Activated CD4-positive, alpha-beta memory T cell treated with anti-CD3 and anti-CD28 coated beads for 36 hours (primary cell): Measurements from ENCODE around the gene APEH. TPM values are rescaled to one million over a fixed set of nuclear protein-coding genes. Genes with fewer than 3 reads are reported as not detected.

ENCODE experiments used
- CTCF ChIA-PET: fragments of 350-600 bp; sonication (Branson Sonifier 250); formaldehyde crosslinking; loops from one replicate; lab custom pipeline; 2021; ENCODE audit warnings: antibody characterized with exemption, inconsistent platforms; lab: Charles Lee
- POLR2A ChIA-PET: fragments of 350-600 bp; sonication (Branson Sonifier 250); formaldehyde crosslinking; loops from one replicate; lab custom pipeline; 2021; ENCODE audit warnings: antibody characterized with exemption; lab: Charles Lee
- DNase-seq: peaks from one replicate; pipeline ENCODE4 v3.0.0-alpha.2; 2020
- H3K27ac Mint-ChIP-seq: one replicate; pipeline ENCODE4 v1.8.0; 2021; ENCODE audit warnings: mixed read lengths
- H3K27me3 Mint-ChIP-seq: one replicate; pipeline ENCODE4 v1.8.0; 2021; ENCODE audit warnings: mixed read lengths
- H3K36me3 Mint-ChIP-seq: one replicate; pipeline ENCODE4 v1.8.0; 2021; ENCODE audit warnings: mixed read lengths
- H3K4me1 Mint-ChIP-seq: one replicate; pipeline ENCODE4 v1.8.0; 2021; ENCODE audit warnings: low read depth, mixed read lengths
- H3K4me3 Mint-ChIP-seq: one replicate; pipeline ENCODE4 v1.8.0; 2021; ENCODE audit warnings: mild to moderate bottlenecking, mixed read lengths
- H3K9me3 Mint-ChIP-seq: one replicate; pipeline ENCODE4 v1.8.0; 2021; ENCODE audit warnings: mixed read lengths
- intact Hi-C: fragments of 100-400 bp; cut with micrococcal nuclease; formaldehyde crosslinking; loops from one replicate; pipeline ENCODE4 v1.15.1; 2023
- total RNA-seq, 2 experiments: library from RNA; stranded (reverse); gene quantifications; one replicate each; pipeline ENCODE4 v1.2.3, GENCODE V29; 2021

Gene APEH
- total RNA-seq, 2 experiments from 2014 or later = 141 to 143 TPM

DNA sequence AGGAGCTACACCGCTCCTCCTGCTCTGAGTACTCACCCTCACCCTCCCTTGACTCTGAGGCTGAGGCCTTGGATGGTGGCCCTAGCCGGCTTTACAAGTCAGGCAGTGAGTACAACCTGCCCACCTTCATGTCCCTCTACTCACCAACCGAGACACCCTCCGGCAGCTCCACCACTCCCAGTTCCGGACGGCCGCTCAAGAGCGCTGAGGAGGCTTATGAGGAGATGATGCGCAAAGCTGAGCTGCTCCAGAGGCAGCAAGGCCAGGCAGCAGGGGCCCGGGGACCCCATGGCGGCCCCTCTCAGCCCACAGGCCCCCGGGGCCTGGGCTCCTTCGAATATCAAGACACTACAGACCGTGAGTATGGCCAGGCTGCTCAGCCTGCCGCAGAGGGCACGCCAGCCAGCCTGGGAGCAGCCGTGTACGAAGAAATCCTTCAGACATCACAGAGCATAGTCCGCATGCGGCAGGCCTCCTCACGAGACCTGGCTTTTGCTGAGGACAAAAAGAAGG lies 21.2 kb upstream of the APEH start:
- Mint-ChIP-seq H3K36me3 (no peaks in the 10 kb centered on the region), H3K4me3 (no peak overlapping the region), H3K4me1 (no peaks in the 10 kb centered on the region), H3K27me3 (no peaks in the 10 kb centered on the region), H3K9me3 (no peaks in the 10 kb centered on the region), H3K27ac (no peak overlapping the region)
- intact Hi-C loops = no loop called here
- no peak for DNase-seq
- POLR2A ChIA-PET = no interaction called here
- CTCF ChIA-PET = interaction anchor here (0.9 kb wide), 1 partner anchor 113 kb away, joined by 4 read pairs; no protein-coding TSS in a partner anchor

DNA sequence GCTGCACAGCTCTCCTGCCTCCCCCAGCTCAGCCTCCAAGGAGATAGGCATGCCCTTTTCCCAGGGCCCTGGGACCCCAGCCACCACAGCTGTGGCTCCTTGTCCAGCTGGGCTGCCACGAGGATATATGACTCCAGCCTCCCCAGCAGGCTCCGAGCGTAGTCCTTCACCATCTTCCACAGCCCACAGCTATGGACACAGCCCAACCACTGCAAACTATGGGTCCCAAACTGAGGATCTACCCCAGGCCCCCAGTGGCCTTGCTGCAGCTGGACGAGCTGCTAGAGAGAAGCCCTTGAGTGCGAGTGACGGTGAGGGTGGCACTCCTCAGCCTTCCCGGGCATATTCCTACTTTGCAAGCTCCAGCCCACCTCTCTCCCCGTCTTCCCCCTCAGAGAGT lies 20.5 kb upstream of the APEH start:
- intact Hi-C loops = no loop called here
- POLR2A ChIA-PET = no interaction called here
- Mint-ChIP-seq H3K9me3 (no peaks in the 10 kb centered on the region), H3K4me1 (no peaks in the 10 kb centered on the region), H3K27ac (no peak overlapping the region), H3K4me3 (no peak overlapping the region), H3K36me3 (no peaks in the 10 kb centered on the region), H3K27me3 (no peaks in the 10 kb centered on the region)
- DNase-seq = no peak
- CTCF ChIA-PET = no interaction called here

DNA sequence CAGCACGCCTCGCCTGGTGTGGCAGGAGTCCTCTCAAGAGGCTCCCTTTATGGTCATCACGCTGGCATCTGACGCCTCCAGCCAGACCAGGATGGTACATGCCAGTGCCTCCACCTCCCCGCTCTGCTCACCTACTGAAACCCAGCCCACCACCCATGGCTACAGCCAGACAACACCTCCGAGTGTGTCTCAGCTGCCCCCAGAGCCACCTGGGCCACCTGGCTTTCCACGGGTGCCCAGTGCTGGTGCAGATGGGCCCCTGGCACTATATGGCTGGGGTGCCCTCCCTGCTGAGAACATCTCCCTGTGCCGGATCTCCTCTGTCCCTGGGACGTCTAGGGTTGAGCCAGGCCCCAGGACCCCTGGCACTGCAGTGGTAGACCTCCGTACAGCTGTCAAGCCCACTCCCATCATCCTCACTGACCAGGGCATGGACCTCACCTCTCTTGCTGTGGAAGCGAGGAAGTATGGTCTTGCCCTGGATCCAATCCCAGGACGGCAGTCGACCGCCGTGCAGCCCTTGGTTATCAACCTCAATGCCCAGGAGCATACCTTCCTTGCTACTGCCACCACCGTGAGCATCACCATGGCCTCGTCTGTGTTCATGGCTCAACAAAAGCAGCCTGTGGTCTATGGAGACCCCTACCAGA lies 19.9 kb upstream of the APEH start:
- Mint-ChIP-seq H3K36me3 (no peaks in the 10 kb centered on the region), H3K9me3 (no peaks in the 10 kb centered on the region), H3K4me1 (no peaks in the 10 kb centered on the region), H3K4me3 (no peak overlapping the region), H3K27ac (no peak overlapping the region), H3K27me3 (no peaks in the 10 kb centered on the region)
- no peak for DNase-seq
- CTCF ChIA-PET = interaction anchor here (0.6 to 1.1 kb wide), 3 partner anchors 9 to 488 kb away, joined by 3 read pairs; no protein-coding TSS in a partner anchor
- POLR2A ChIA-PET = no interaction called here
- intact Hi-C loops = no loop called here

- H3K4me3 Mint-ChIP-seq = no peak overlapping the region
- no peak for DNase-seq
- intact Hi-C loops = no loop called here
- H3K27me3 Mint-ChIP-seq = no peaks in the 10 kb centered on the region
- H3K36me3 Mint-ChIP-seq = no peaks in the 10 kb centered on the region
- H3K27ac Mint-ChIP-seq = no peak overlapping the region
- no peaks in the 10 kb centered on the region for H3K4me1 Mint-ChIP-seq
- ChIA-PET POLR2A (no interaction called here), CTCF (interaction anchor here (1.0 to 1.1 kb wide), 2 partner anchors 9 to 115 kb away, joined by 3 read pairs; no protein-coding TSS in a partner anchor)
- H3K9me3 Mint-ChIP-seq = no peaks in the 10 kb centered on the region
Observed at GRCh38 chr3:49654955-49655556, 19.1 kb upstream of the APEH start.

GRCh38 chr3:49655731-49656285 lies 18.3 kb upstream of the APEH start:
- no peak overlapping the region for H3K4me3 Mint-ChIP-seq
- H3K36me3 Mint-ChIP-seq = no peaks in the 10 kb centered on the region
- ChIA-PET POLR2A (no interaction called here), CTCF (interaction anchor here (1.0 to 2.1 kb wide), 2 partner anchors 113 to 116 kb away, joined by 3 to 12 read pairs; no protein-coding TSS in a partner anchor)
- no peak overlapping the region for H3K27ac Mint-ChIP-seq
- no peaks in the 10 kb centered on the region for H3K27me3 Mint-ChIP-seq
- intact Hi-C loops = no loop called here
- H3K9me3 Mint-ChIP-seq = no peaks in the 10 kb centered on the region
- H3K4me1 Mint-ChIP-seq = no peaks in the 10 kb centered on the region
- DNase-seq = no peak

DNA sequence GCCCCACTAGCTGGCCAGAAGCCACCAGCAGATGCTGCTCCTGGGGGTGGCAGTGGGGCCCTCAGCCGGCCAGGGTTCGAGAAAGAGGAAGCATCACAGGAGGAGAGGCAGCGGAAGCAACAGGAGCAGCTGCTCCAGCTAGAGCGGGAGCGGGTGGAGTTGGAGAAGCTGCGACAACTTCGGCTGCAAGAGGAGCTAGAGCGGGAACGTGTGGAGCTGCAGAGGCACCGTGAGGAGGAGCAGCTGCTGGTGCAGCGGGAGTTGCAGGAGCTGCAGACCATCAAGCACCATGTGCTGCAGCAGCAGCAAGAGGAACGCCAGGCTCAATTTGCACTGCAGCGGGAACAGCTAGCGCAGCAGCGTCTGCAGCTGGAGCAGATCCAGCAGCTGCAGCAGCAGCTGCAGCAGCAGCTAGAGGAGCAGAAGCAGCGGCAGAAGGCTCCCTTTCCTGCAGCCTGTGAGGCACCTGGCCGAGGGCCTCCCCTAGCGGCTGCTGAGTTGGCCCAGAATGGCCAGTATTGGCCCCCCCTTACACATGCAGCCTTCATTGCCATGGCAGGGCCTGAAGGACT lies 17.5 kb upstream of the APEH start:
- CTCF ChIA-PET = interaction anchor here (1.0 to 2.1 kb wide), 2 partner anchors 114 to 117 kb away, joined by 3 to 12 read pairs; no protein-coding TSS in a partner anchor
- Mint-ChIP-seq H3K36me3 (no peaks in the 10 kb centered on the region), H3K9me3 (no peaks in the 10 kb centered on the region), H3K4me3 (no peak overlapping the region), H3K27ac (no peak overlapping the region), H3K4me1 (no peaks in the 10 kb centered on the region), H3K27me3 (no peaks in the 10 kb centered on the region)
- POLR2A ChIA-PET = no interaction called here
- intact Hi-C loops = no loop called here
- no peak for DNase-seq

DNA sequence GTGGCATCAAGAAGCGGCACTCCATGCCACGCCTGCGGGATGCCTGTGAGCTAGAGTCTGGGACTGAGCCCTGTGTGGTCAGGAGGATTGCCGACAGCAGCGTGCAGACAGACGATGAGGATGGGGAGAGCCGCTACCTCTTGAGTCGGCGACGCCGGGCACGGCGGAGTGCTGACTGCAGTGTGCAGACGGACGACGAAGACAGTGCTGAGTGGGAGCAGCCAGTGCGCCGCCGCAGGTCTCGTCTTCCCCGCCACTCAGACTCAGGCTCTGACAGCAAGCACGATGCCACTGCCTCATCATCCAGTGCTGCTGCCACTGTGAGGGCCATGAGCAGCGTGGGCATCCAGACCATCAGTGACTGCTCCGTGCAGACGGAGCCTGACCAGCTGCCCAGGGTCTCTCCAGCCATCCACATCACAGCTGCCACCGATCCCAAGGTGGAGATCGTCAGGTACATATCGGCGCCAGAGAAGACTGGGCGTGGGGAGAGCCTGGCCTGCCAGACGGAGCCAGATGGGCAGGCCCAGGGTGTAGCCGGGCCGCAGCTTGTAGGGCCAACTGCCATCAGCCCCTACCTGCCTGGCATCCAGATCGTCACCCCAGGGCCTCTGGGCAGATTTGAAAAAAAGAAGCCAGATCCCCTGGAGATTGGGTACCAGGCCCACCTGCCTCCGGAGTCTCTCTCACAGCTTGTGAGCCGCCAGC lies 16.8 kb upstream of the APEH start:
- Mint-ChIP-seq H3K27ac (no peak overlapping the region), H3K4me1 (no peaks in the 10 kb centered on the region), H3K27me3 (no peaks in the 10 kb centered on the region), H3K9me3 (no peaks in the 10 kb centered on the region), H3K4me3 (no peak overlapping the region), H3K36me3 (no peaks in the 10 kb centered on the region)
- CTCF ChIA-PET = interaction anchor here (2.1 kb wide), 1 partner anchor 117 kb away, joined by 12 read pairs; no protein-coding TSS in a partner anchor
- intact Hi-C loops = no loop called here
- DNase-seq = no peak
- POLR2A ChIA-PET = no interaction called here

DNA sequence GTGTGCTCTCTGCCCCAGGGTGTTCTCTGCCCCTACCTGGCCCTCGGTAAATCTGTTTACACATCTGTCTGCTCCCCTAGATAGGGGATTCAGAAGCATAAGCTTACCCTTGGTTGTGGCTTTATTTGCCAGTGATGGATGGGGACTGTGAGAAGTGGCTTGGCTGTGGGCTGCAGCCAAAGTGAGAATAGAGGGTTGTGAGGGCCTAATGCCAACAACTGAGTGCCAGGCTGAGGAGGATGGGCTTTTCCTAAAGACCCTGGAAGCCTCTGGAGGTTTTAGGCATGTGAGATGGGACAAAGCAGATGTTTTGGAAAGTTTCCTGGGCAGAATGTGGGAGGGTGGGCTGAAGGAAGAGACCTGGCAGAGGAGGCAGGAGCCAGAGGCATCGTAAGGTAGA lies 15.4 kb upstream of the APEH start:
- no peak for DNase-seq
- ChIA-PET CTCF (no interaction called here), POLR2A (no interaction called here)
- H3K27ac Mint-ChIP-seq = no peak overlapping the region
- H3K4me1 Mint-ChIP-seq = no peaks in the 10 kb centered on the region
- H3K36me3 Mint-ChIP-seq = no peaks in the 10 kb centered on the region
- H3K4me3 Mint-ChIP-seq = no peak overlapping the region
- intact Hi-C loops = no loop called here
- no peaks in the 10 kb centered on the region for H3K27me3 Mint-ChIP-seq
- H3K9me3 Mint-ChIP-seq = no peaks in the 10 kb centered on the region

DNA sequence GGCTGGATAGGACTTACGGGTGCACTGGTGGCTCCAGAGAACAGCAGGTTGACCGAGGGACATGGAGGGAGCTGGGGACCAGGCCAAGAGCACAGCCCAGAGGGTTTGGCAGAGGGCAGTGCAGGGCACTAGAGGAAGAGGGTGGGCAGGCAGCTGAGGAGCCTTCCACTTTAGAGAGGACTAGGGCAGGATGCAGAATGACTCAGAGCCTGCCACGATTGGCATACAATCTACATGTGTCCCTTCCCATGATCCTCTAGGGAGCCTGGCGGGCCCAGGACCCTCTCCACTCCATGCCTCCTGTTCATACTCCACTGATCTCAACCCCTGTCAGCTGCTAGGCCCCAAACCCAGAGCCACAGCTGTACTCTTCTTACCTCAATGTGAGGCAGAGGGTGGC lies 14.4 kb upstream of the APEH start:
- Mint-ChIP-seq H3K36me3 (no peaks in the 10 kb centered on the region), H3K4me1 (no peaks in the 10 kb centered on the region), H3K4me3 (no peak overlapping the region), H3K9me3 (no peaks in the 10 kb centered on the region), H3K27ac (no peak overlapping the region), H3K27me3 (no peaks in the 10 kb centered on the region)
- DNase-seq = no peak
- ChIA-PET POLR2A (no interaction called here), CTCF (interaction anchor here (1.4 kb wide), 1 partner anchor 120 kb away, joined by 4 read pairs; no protein-coding TSS in a partner anchor)
- intact Hi-C loops = no loop called here

GRCh38 chr3:49661281-49661680 lies 12.9 kb upstream of the APEH start:
- Mint-ChIP-seq H3K4me3 (no peak overlapping the region), H3K36me3 (no peaks in the 10 kb centered on the region), H3K27ac (no peak overlapping the region), H3K27me3 (no peaks in the 10 kb centered on the region), H3K4me1 (no peaks in the 10 kb centered on the region), H3K9me3 (no peaks in the 10 kb centered on the region)
- DNase-seq = no peak
- ChIA-PET CTCF (no interaction called here), POLR2A (no interaction called here)
- intact Hi-C loops = no loop called here

- POLR2A ChIA-PET = no interaction called here
- CTCF ChIA-PET = no interaction called here
- intact Hi-C loops = no loop called here
- Mint-ChIP-seq H3K4me3 (no peak overlapping the region), H3K36me3 (no peaks in the 10 kb centered on the region), H3K9me3 (no peaks in the 10 kb centered on the region), H3K27ac (no peak overlapping the region), H3K4me1 (no peaks in the 10 kb centered on the region), H3K27me3 (no peaks in the 10 kb centered on the region)
- no peak for DNase-seq
Observed at GRCh38 chr3:49662021-49662420, 12.1 kb upstream of the APEH start.
